Skeletal muscle tissue (tissue), 4 donors: ENCODE results near the gene FRAT2. TPM values are rescaled to one million over a fixed set of nuclear protein-coding genes. Genes with fewer than 3 reads are reported as not detected.
"Not testable (repeated sequence)": the region's sequence is repeated elsewhere in the genome, so short reads cannot be mapped to it uniquely, and the experiment has no call there.

Experiments used
- H3K27ac ChIP-seq: one replicate; pipeline ENCODE4 v1.7.0; 2013; ENCODE audit warnings: mild to moderate bottlenecking, low read depth, low read length, inconsistent platforms
- H3K27me3 ChIP-seq, 3 donors: one replicate each; pipeline ENCODE4 v1.7.0; 2013; ENCODE audit warnings: low read length in 3 of 3; ENCODE audit not compliant: control insufficient read depth in 3 of 3, insufficient read depth in 3 of 3
- H3K36me3 ChIP-seq, 3 donors: one replicate each; pipeline ENCODE4 v1.7.0; 2013; ENCODE audit warnings: low read length in 3 of 3; ENCODE audit not compliant: control insufficient read depth in 3 of 3, insufficient read depth in 3 of 3
- H3K4me1 ChIP-seq, 3 donors: one replicate each; pipeline ENCODE4 v1.7.0; 2013; ENCODE audit warnings: low read length in 3 of 3, mild to moderate bottlenecking in 3 of 3; ENCODE audit not compliant: control insufficient read depth in 3 of 3, insufficient read depth in 3 of 3
- H3K4me3 ChIP-seq, 3 donors: one replicate each; pipeline ENCODE4 v1.7.0; 2013; ENCODE audit warnings: low read length in 3 of 3
- H3K9ac ChIP-seq, 3 donors: one replicate each; pipeline ENCODE4 v1.7.0; 2013; ENCODE audit warnings: low read length in 3 of 3, mild to moderate bottlenecking in 3 of 3, moderate library complexity in 2 of 3, low read depth in 1 of 3
- H3K9me3 ChIP-seq, 3 donors: one replicate each; pipeline ENCODE4 v1.7.0; 2013; ENCODE audit warnings: low read length in 3 of 3; ENCODE audit not compliant: control insufficient read depth in 3 of 3
- total RNA-seq: library from RNA; depleted of rRNA; stranded (reverse); fragments of >200 nt; gene quantifications from one replicate; pipeline ENCODE4 v1.2.3, GENCODE V29; 2014
- donor health status: Osteomylitis.

FRAT2 gene
- total RNA-seq, 1 donor from 2014 or later: 8.9 TPM

- Histone ChIP-seq H3K4me1 (peaks cover 14 to 26% (median 15%) of the 10 kb centered on the region in 3 donors), H3K36me3 (peaks cover 21 to 50% (median 39%) of the 10 kb centered on the region in 3 donors), H3K27ac (no peak overlapping the region), H3K4me3 (no peak overlapping the region), H3K9me3 (no peaks in the 10 kb centered on the region), H3K9ac (no peak overlapping the region), H3K27me3 (no peaks in the 10 kb centered on the region)
Observed at GRCh38 chr10:97358349-97358748, 23.8 kb upstream of the FRAT2 start.

GRCh38 chr10:97356918-97357317 is 22.4 kb upstream of the FRAT2 start:
- Histone ChIP-seq H3K4me3 (no peak overlapping the region), H3K36me3 (peaks cover 21 to 49% (median 32%) of the 10 kb centered on the region in 3 donors), H3K9ac (no peak overlapping the region), H3K27me3 (no peaks in the 10 kb centered on the region), H3K4me1 (peaks cover 8 to 14% (median 9%) of the 10 kb centered on the region in 3 donors), H3K27ac (no peak overlapping the region), H3K9me3 (no peaks in the 10 kb centered on the region)

GRCh38 chr10:97356318-97356914 is 21.9 kb upstream of the FRAT2 start:
- peaks cover 6 to 14% (median 9%) of the 10 kb centered on the region in 3 donors for H3K4me1 ChIP-seq
- no peak overlapping the region for H3K27ac ChIP-seq
- H3K36me3 ChIP-seq: peaks cover 21 to 49% (median 33%) of the 10 kb centered on the region in 3 donors

GRCh38 chr10:97355571-97355975 is 21.0 kb upstream of the FRAT2 start:
- Histone ChIP-seq H3K27ac (no peak overlapping the region), H3K4me1 (peaks cover 5 to 14% (median 9%) of the 10 kb centered on the region in 3 donors), H3K9me3 (no peaks in the 10 kb centered on the region), H3K36me3 (peaks cover 21 to 41% (median 28%) of the 10 kb centered on the region in 3 donors), H3K4me3 (no peak overlapping the region), H3K9ac (no peak overlapping the region), H3K27me3 (no peaks in the 10 kb centered on the region)

More at GRCh38 chr10:97356318-97356914, 21.9 kb upstream of the FRAT2 start:
- H3K9ac ChIP-seq: peak overlapping the region in 1 of 3 donors; percentile 25
- no peak overlapping the region for H3K4me3 ChIP-seq
- H3K27me3 ChIP-seq: no peaks in the 10 kb centered on the region
- no peaks in the 10 kb centered on the region for H3K9me3 ChIP-seq

- no peak overlapping the region for H3K27ac ChIP-seq
- peaks cover 13 to 29% (median 16%) of the 10 kb centered on the region in 3 donors for H3K36me3 ChIP-seq
- no peak overlapping the region for H3K4me3 ChIP-seq
- H3K4me1 ChIP-seq: peaks cover 5 to 14% (median 9%) of the 10 kb centered on the region in 3 donors
- H3K9ac ChIP-seq: no peak overlapping the region
- H3K27me3 ChIP-seq: no peaks in the 10 kb centered on the region
- H3K9me3 ChIP-seq: no peaks in the 10 kb centered on the region
Observed at GRCh38 chr10:97353945-97354344, 19.4 kb upstream of the FRAT2 start.

- Histone ChIP-seq H3K27me3 (no peaks in the 10 kb centered on the region), H3K4me3 (no peak overlapping the region), H3K27ac (no peak overlapping the region), H3K9ac (no peak overlapping the region), H3K9me3 (no peaks in the 10 kb centered on the region), H3K36me3 (peaks cover 0 to 10% (median 2%) of the 10 kb centered on the region in 3 donors), H3K4me1 (no peaks in the 10 kb centered on the region)
Observed at GRCh38 chr10:97349752-97350513, 15.4 kb upstream of the FRAT2 start.

- H3K4me3 ChIP-seq: no peak overlapping the region
- H3K36me3 ChIP-seq: peaks cover 0 to 10% (median 2%) of the 10 kb centered on the region in 3 donors
- no peaks in the 10 kb centered on the region for H3K9me3 ChIP-seq
- no peak overlapping the region for H3K27ac ChIP-seq
- no peaks in the 10 kb centered on the region for H3K4me1 ChIP-seq
- no peaks in the 10 kb centered on the region for H3K27me3 ChIP-seq
- no peak overlapping the region for H3K9ac ChIP-seq
Observed at GRCh38 chr10:97347317-97347716, 12.8 kb upstream of the FRAT2 start.

GRCh38 chr10:97343664-97344063 is 9.1 kb upstream of the FRAT2 start:
- H3K9me3 ChIP-seq, H3K9ac ChIP-seq, H3K27ac ChIP-seq, H3K4me1 ChIP-seq, H3K4me3 ChIP-seq, H3K27me3 ChIP-seq, H3K36me3 ChIP-seq: not testable (repeated sequence)

GRCh38 chr10:97341416-97341815 is 6.9 kb upstream of the FRAT2 start:
- Histone ChIP-seq H3K4me3 (no peak overlapping the region), H3K9me3 (no peaks in the 10 kb centered on the region), H3K27me3 (no peaks in the 10 kb centered on the region), H3K4me1 (peaks cover 6 to 7% (median 7%) of the 10 kb centered on the region in 3 donors), H3K9ac (no peak overlapping the region), H3K36me3 (no peaks in the 10 kb centered on the region), H3K27ac (no peak overlapping the region)

- no peaks in the 10 kb centered on the region for H3K27me3 ChIP-seq
- H3K27ac ChIP-seq: no peak overlapping the region
- H3K4me3 ChIP-seq: no peak overlapping the region
- H3K36me3 ChIP-seq: no peaks in the 10 kb centered on the region
- no peak overlapping the region for H3K9ac ChIP-seq
- no peaks in the 10 kb centered on the region for H3K9me3 ChIP-seq
- H3K4me1 ChIP-seq: peaks cover 10 to 14% (median 13%) of the 10 kb centered on the region in 3 donors
Observed at GRCh38 chr10:97338041-97338440, 3.5 kb upstream of the FRAT2 start.
